Vagina (tissue), 2 donors: ENCODE data around the gene ARHGAP44. TPM values are rescaled to one million over a fixed set of nuclear protein-coding genes. Genes with fewer than 3 reads are reported as not detected.

ENCODE experiments used
- DNase-seq, 2 donors: peaks; one replicate each; pipeline ENCODE4 v3.0.0-alpha.2; 2017; ENCODE audit errors: extremely low spot score in 2 of 2
- H3K27ac ChIP-seq: fragments of 200-600 bp; sonication (generic); one replicate; pipeline ENCODE4 v1.5.1; 2019
- H3K27me3 ChIP-seq: fragments of 200-600 bp; sonication (generic); one replicate; pipeline ENCODE4 v1.5.1; 2019
- H3K36me3 ChIP-seq, 2 donors: fragments of 200-600 bp; sonication (generic); one replicate each; pipeline ENCODE4 v1.5.1; 2017 to 2019
- H3K4me1 ChIP-seq: fragments of 200-600 bp; sonication (generic); one replicate; pipeline ENCODE4 v1.5.1; 2019
- H3K4me3 ChIP-seq, 2 donors: fragments of 200-600 bp; sonication (generic); 1 replicate in 1 of 2; 2 replicates in 1 of 2; pipeline ENCODE4 v1.5.1; 2016 to 2019
- H3K9me3 ChIP-seq: fragments of 200-600 bp; sonication (generic); one replicate; pipeline ENCODE4 v1.5.1; 2019
- CTCF ChIP-seq, 3 experiments: fragments of 450-650 bp in 2 of 3; fragments of 200-600 bp in 1 of 3; sonication (generic) in 1 of 3; IDR thresholded peaks; one replicate each; pipeline ENCODE4 v1.5.1; 2017 to 2019; ENCODE audit warnings: antibody characterized with exemption in 3 of 3, mild to moderate bottlenecking in 2 of 3, moderate library complexity in 2 of 3
- POLR2A ChIP-seq, 2 donors: fragments of 450-650 bp; IDR thresholded peaks; one replicate each; pipeline ENCODE4 v1.6.1; 2017; ENCODE audit warnings: antibody characterized with exemption in 2 of 2, mild to moderate bottlenecking in 2 of 2, moderate library complexity in 2 of 2
- POLR2AphosphoS5 ChIP-seq, 2 donors: sonication (generic); formaldehyde crosslinking; IDR thresholded peaks; one replicate each; pipeline ENCODE4 v1.9.0; 2017; ENCODE audit warnings: antibody characterized with exemption in 2 of 2, mild to moderate bottlenecking in 2 of 2, low read depth in 1 of 2; ENCODE audit not compliant: insufficient read depth in 1 of 2
- intact Hi-C: fragments of 100-400 bp; cut with DNase I; formaldehyde crosslinking; loops from one replicate; pipeline ENCODE4 v1.15.1; 2023
- total RNA-seq: library from RNA; depleted of rRNA; stranded (reverse); fragments of >200 nt; gene quantifications from one replicate; pipeline ENCODE4 v1.2.3, GENCODE V29; 2016

ARHGAP44 gene
- total RNA-seq, 1 donor from 2014 or later = 3.2 TPM

- no peak for DNase-seq
- TF ChIP-seq CTCF (IDR thresholded peaks at IDR 0.05) (no peak), POLR2A (IDR thresholded peaks at IDR 0.05) (no peak), POLR2AphosphoS5 (IDR thresholded peaks at IDR 0.05; ENCODE audit: insufficient read depth in 1 of 2, low read depth in 1 of 2) (no peak)
- intact Hi-C loops = no loop called here
- Histone ChIP-seq H3K36me3 (no peaks in the 10 kb centered on the region), H3K27ac (no peak overlapping the region), H3K9me3 (no peaks in the 10 kb centered on the region), H3K27me3 (no peaks in the 10 kb centered on the region), H3K4me3 (no peak overlapping the region), H3K4me1 (peaks cover 4% of the 10 kb centered on the region)
These were observed 62.7 kb downstream of the ARHGAP44 start for GRCh38 chr17:12851901-12852435.

- no peaks in the 10 kb centered on the region for H3K36me3 ChIP-seq
- DNase-seq = no peak
- no peak for TF ChIP-seq CTCF (IDR thresholded peaks at IDR 0.05)
- no peak for TF ChIP-seq POLR2A (IDR thresholded peaks at IDR 0.05)
- TF ChIP-seq POLR2AphosphoS5 (IDR thresholded peaks at IDR 0.05; ENCODE audit: insufficient read depth in 1 of 2, low read depth in 1 of 2) = no peak
- H3K4me3 ChIP-seq = no peak overlapping the region
- H3K4me1 ChIP-seq = peaks cover 4% of the 10 kb centered on the region
- intact Hi-C loops = no loop called here
- H3K27me3 ChIP-seq = no peaks in the 10 kb centered on the region
- no peak overlapping the region for H3K27ac ChIP-seq
- H3K9me3 ChIP-seq = no peaks in the 10 kb centered on the region
These were observed 64.6 kb downstream of the ARHGAP44 start for GRCh38 chr17:12853921-12854320.

- H3K4me3 ChIP-seq = no peak overlapping the region
- H3K27ac ChIP-seq = no peak overlapping the region
- peaks cover 4% of the 10 kb centered on the region for H3K4me1 ChIP-seq
- H3K36me3 ChIP-seq = no peaks in the 10 kb centered on the region
- no peak for DNase-seq
- H3K27me3 ChIP-seq = no peaks in the 10 kb centered on the region
- intact Hi-C loops = no loop called here
- TF ChIP-seq POLR2A (IDR thresholded peaks at IDR 0.05) (no peak), POLR2AphosphoS5 (IDR thresholded peaks at IDR 0.05; ENCODE audit: insufficient read depth in 1 of 2, low read depth in 1 of 2) (no peak), CTCF (IDR thresholded peaks at IDR 0.05) (no peak)
- H3K9me3 ChIP-seq = no peaks in the 10 kb centered on the region
These were observed 67.1 kb downstream of the ARHGAP44 start for GRCh38 chr17:12856416-12856815.

- Histone ChIP-seq H3K36me3 (no peaks in the 10 kb centered on the region), H3K9me3 (no peaks in the 10 kb centered on the region), H3K27ac (no peak overlapping the region), H3K27me3 (no peaks in the 10 kb centered on the region), H3K4me1 (peaks cover 4% of the 10 kb centered on the region), H3K4me3 (no peak overlapping the region)
- TF ChIP-seq POLR2AphosphoS5 (IDR thresholded peaks at IDR 0.05; ENCODE audit: insufficient read depth in 1 of 2, low read depth in 1 of 2) (no peak), POLR2A (IDR thresholded peaks at IDR 0.05) (no peak), CTCF (IDR thresholded peaks at IDR 0.05) (no peak)
- intact Hi-C loops = no loop called here
- no peak for DNase-seq
These were observed 68.3 kb downstream of the ARHGAP44 start for GRCh38 chr17:12857592-12857991.

GRCh38 chr17:12859520-12859919, 70.2 kb downstream of the ARHGAP44 start:
- Histone ChIP-seq H3K4me1 (peaks cover 4% of the 10 kb centered on the region), H3K27me3 (no peaks in the 10 kb centered on the region), H3K36me3 (no peaks in the 10 kb centered on the region), H3K27ac (no peak overlapping the region), H3K4me3 (no peak overlapping the region), H3K9me3 (no peaks in the 10 kb centered on the region)
- intact Hi-C loops = no loop called here
- TF ChIP-seq POLR2AphosphoS5 (IDR thresholded peaks at IDR 0.05; ENCODE audit: insufficient read depth in 1 of 2, low read depth in 1 of 2) = no peak
- TF ChIP-seq CTCF (IDR thresholded peaks at IDR 0.05) = no peak
- TF ChIP-seq POLR2A (IDR thresholded peaks at IDR 0.05) = no peak
- no peak for DNase-seq
